PFSK-1 (cell line): Measurements from ENCODE around the gene NAA80. TPM values are rescaled to one million over a fixed set of nuclear protein-coding genes. Genes with fewer than 3 reads are reported as not detected.

Experiments
- FOXP2 ChIP-seq: optimal IDR thresholded peaks from 2 replicates; pipeline ENCODE3; 2011; ENCODE audit warnings: borderline replicate concordance, control low read depth, inconsistent platforms; ENCODE audit not compliant: insufficient read depth; ENCODE audit errors: extremely low read length, extremely low read depth
- POLR2AphosphoS5 ChIP-seq: IDR thresholded peaks from 2 replicates; pipeline ENCODE4 v1.6.1; 2012; ENCODE audit warnings: low read depth, mild to moderate bottlenecking, control low read depth, low read length, moderate library complexity
- SIN3A ChIP-seq: IDR thresholded peaks from 2 replicates; pipeline ENCODE4 v1.6.1; 2012; ENCODE audit warnings: mild to moderate bottlenecking, low read length, moderate library complexity, borderline replicate concordance; ENCODE audit not compliant: insufficient read depth
- TAF1 ChIP-seq: IDR thresholded peaks from 2 replicates; pipeline ENCODE4 v1.6.1; 2012; ENCODE audit warnings: low read length, control low read depth, borderline replicate concordance; ENCODE audit not compliant: insufficient read depth
- polyA plus RNA-seq: library from polyadenylated mRNA; unstranded; fragments of >200 nt; gene quantifications from one replicate; pipeline ENCODE4 v1.2.1, GENCODE V29; 2012; ENCODE audit warnings: low read depth, missing spikeins; ENCODE audit not compliant: insufficient read length
- TF ChIP-seq, protein P1 (sequence below), 2 experiments: IDR thresholded peaks; 2 replicates each; pipeline versions ENCODE4 v1.6.1 to v1.8.0; 2011 to 2012; ENCODE audit warnings: low read depth in 2 of 2, low read length in 2 of 2, control low read depth in 1 of 2, inconsistent platforms in 1 of 2, mild to moderate bottlenecking in 1 of 2, moderate library complexity in 1 of 2; ENCODE audit not compliant: insufficient read depth in 1 of 2

The NAA80 gene, protein sequence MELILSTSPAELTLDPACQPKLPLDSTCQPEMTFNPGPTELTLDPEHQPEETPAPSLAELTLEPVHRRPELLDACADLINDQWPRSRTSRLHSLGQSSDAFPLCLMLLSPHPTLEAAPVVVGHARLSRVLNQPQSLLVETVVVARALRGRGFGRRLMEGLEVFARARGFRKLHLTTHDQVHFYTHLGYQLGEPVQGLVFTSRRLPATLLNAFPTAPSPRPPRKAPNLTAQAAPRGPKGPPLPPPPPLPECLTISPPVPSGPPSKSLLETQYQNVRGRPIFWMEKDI
- 7.5 TPM for polyA plus RNA-seq

DNA sequence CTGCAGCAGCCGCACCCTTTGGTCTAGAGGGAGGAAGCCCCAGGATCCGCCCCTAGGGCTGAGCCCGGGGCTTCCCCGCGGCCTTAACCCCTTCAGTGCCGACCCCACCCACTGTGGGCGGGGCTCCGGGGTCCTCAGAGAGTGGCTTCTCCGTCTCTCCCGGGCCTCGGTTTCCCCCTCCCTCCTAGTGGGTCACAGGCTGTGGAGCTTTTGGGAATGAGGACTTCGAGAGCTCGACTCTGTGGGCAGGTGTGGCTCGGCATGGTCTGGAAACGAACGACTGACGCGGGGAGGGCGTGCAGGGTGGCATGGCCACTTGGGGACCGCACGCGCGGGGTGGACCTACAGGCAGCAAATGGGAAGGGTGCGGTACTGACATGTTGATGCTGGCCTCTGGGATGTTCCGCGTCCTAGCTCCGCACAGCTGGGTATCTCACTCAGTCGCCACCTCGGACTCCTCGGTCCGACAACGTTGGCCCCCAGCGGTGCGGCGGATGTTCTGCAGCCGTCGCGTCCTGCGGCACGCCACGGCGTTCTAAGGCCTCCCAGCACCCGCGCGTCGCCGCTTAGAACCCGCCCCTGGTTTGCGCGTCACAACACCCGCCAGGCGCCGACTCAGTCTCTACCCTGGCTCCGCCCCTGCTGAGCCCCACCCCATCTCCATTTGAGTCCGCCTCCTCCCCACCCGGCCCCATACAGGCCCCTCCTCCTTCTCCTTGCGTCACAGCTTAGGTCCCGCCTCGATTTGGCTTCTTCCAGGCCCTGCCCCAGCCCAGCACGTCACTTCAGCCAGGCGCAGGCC lies at the start of gene NAA80, which contains the start of gene HYAL3:
Gene NAA80 (minus strand): TSS at position 570 of the 802 bp plus-strand sequence. CDS start 1,942 bp downstream, outside the sequence.
Gene HYAL3 (minus strand): TSS at position 570 of the 802 bp plus-strand sequence. CDS start 3,803 bp downstream, outside the sequence.
- TF ChIP-seq TAF1 (peak; percentile 66; the same call in 1 of the 2 replicates), SIN3A (no peak), POLR2AphosphoS5 (peak; percentile 60)
- TF ChIP-seq, protein P1, sequence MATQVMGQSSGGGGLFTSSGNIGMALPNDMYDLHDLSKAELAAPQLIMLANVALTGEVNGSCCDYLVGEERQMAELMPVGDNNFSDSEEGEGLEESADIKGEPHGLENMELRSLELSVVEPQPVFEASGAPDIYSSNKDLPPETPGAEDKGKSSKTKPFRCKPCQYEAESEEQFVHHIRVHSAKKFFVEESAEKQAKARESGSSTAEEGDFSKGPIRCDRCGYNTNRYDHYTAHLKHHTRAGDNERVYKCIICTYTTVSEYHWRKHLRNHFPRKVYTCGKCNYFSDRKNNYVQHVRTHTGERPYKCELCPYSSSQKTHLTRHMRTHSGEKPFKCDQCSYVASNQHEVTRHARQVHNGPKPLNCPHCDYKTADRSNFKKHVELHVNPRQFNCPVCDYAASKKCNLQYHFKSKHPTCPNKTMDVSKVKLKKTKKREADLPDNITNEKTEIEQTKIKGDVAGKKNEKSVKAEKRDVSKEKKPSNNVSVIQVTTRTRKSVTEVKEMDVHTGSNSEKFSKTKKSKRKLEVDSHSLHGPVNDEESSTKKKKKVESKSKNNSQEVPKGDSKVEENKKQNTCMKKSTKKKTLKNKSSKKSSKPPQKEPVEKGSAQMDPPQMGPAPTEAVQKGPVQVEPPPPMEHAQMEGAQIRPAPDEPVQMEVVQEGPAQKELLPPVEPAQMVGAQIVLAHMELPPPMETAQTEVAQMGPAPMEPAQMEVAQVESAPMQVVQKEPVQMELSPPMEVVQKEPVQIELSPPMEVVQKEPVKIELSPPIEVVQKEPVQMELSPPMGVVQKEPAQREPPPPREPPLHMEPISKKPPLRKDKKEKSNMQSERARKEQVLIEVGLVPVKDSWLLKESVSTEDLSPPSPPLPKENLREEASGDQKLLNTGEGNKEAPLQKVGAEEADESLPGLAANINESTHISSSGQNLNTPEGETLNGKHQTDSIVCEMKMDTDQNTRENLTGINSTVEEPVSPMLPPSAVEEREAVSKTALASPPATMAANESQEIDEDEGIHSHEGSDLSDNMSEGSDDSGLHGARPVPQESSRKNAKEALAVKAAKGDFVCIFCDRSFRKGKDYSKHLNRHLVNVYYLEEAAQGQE (IDR thresholded peaks at IDR 0.05; ENCODE audit: insufficient read depth in 1 of 2, low read depth in 2 of 2, low read length in 2 of 2): no peak; a peak in 1 of 4 replicates

DNA sequence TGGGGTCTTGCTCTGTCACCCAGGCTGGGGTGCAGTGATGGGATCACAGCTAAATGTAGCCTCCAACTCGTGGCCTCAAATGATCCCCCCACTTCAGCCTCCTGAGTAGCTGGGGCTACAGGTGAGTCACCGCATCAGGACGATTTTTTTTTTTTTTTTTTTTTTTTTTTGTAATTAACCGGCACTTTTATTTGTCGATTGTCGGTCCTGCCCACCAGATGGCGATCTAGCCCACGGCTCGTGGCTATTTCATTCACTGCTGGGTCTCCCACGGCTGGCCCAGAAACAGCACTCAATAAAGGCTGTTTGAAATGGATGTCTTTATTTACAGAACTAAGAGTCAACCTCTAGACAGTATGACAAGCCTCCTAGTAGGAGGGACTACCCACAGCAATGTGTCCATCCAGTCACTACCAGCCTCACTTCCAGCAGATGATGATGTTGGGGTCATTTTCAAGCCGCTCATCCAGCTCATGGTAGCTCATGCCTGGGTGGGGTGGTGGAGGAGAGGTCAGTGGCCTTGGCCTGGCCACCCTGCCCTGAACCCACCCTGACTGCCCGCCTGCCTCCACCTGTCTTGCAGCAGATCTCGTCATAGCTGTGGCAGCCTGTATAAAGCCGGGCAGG lies 48.1 kb upstream of the NAA80 start:
- TF ChIP-seq POLR2AphosphoS5 (no peak), TAF1 (no peak), SIN3A (no peak), FOXP2 (no peak)
- TF ChIP-seq, protein P1 (IDR thresholded peaks at IDR 0.05; ENCODE audit: insufficient read depth in 1 of 2, low read depth in 2 of 2, low read length in 2 of 2): no peak

DNA sequence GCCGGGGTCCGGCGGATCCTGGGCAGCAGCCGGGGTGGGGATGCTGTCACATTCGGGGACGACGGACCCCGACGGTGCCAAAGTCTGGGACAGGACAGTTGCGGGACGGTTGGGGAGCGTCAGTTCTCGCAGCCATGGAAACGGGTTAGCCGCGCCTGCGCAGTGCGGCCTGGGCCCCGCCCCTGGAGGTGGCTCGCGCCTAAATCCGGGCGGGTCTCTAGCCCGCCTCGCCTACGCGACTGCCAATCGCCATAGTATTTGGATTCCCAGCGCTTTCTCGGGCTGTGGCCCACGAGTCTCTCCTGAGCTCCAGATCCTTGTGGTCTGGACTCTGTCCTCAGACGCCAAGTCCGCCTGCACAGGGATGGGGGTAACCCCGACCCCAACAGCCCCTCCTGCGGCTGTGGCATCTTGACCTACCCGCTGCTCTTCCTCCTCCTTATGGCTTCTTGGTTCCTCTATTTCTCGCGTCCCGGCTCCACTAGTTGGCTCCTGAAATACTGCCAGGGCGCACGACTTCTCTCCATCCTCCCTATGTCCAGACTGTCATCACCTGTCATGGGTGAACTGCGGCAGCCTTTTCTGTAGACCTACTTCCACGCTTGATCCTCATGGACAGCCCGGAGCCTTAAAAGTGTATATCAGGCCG lies 46.5 kb upstream of the NAA80 start, which contains the start of gene ZMYND10:
Gene ZMYND10 (minus strand): TSS at position 147 of the 649 bp plus-strand sequence. CDS start 153 bp downstream, outside the sequence.
- no peak for TF ChIP-seq TAF1

DNA sequence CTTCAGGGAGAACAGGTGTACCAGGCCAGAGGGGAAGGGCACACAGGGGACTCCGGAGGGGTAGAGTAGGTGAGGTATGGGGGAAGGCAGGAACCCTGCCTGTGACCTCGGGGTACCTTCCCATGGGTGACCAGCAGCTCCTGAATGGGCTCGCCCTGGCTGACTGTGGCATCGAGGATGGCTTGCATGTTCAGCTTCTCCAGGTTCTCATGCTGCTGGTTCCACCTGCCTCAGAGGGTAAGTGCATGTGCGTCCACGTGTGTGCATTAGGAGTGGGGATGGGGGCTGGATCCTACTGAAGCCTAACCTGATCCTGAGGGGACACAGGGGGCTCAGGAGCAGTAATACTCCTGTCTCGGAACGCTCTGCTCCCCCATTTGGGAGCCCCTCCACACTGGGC lies 45.8 kb upstream of the NAA80 start:
- no peak for TF ChIP-seq FOXP2
- TF ChIP-seq TAF1: no peak
- TF ChIP-seq SIN3A: no peak
- TF ChIP-seq POLR2AphosphoS5: no peak
- TF ChIP-seq, protein P1 (IDR thresholded peaks at IDR 0.05; ENCODE audit: insufficient read depth in 1 of 2, low read depth in 2 of 2, low read length in 2 of 2): no peak
